Esophagus mucosa (tissue), 1 donor: Measurements from ENCODE around the gene ANAPC5. TPM values are rescaled to one million over a fixed set of nuclear protein-coding genes. Genes with fewer than 3 reads are reported as not detected.
A peak's percentile ranks its signal among the peaks of the same experiment; 100 is the strongest.
"Not testable (repeated sequence)": the region's sequence is repeated elsewhere in the genome, so short reads cannot be mapped to it uniquely, and the experiment has no call there.

Experiments
- ATAC-seq: fragments of 200-7000 bp; cut with Tn5 transposase; one replicate; pipeline ENCODE4 v1.9.1; 2020
- total RNA-seq: library from RNA; stranded (reverse); gene quantifications from one replicate; pipeline ENCODE4 v1.2.4, GENCODE V29; 2023
- donor health status: DM: yes; HTN: yes; CAD: no.

The ANAPC5 gene
- total RNA-seq, 1 donor from 2014 or later = 68.2 TPM

GRCh38 chr12:121310231-121310630 is 42.0 kb downstream of the ANAPC5 start:
- not testable (repeated sequence) for ATAC-seq

GRCh38 chr12:121307397-121307796 is 44.8 kb downstream of the ANAPC5 start:
- ATAC-seq = not testable (repeated sequence)

GRCh38 chr12:121304306-121304705 is 47.9 kb downstream of the ANAPC5 start:
- ATAC-seq = no peak

GRCh38 chr12:121301876-121302275 is 50.3 kb downstream of the ANAPC5 start:
- ATAC-seq = no peak

GRCh38 chr12:121300083-121300819 is 52.0 kb downstream of the ANAPC5 start:
- no peak for ATAC-seq

- ATAC-seq = no peak
Measured at GRCh38 chr12:121299662-121300061, 52.5 kb downstream of the ANAPC5 start.

GRCh38 chr12:121298411-121298810 is 53.8 kb downstream of the ANAPC5 start:
- not testable (repeated sequence) for ATAC-seq

- ATAC-seq = peak; percentile 10
Measured at GRCh38 chr12:121297435-121297991, 54.7 kb downstream of the ANAPC5 start.

GRCh38 chr12:121296618-121297434 is 55.4 kb downstream of the ANAPC5 start, which contains the start of gene CAMKK2:
Gene CAMKK2 (minus strand): TSS chr12:121296709. CDS start chr12:121274526, 22,183 bp downstream.
- peak; percentile 91 for ATAC-seq

- ATAC-seq = peak; percentile 47
Measured at GRCh38 chr12:121295746-121296617, 56.2 kb downstream of the ANAPC5 start.

GRCh38 chr12:121295116-121295745 is 57.0 kb downstream of the ANAPC5 start:
- no peak for ATAC-seq

- no peak for ATAC-seq
Measured at GRCh38 chr12:121294151-121294889, 57.9 kb downstream of the ANAPC5 start.

GRCh38 chr12:121293603-121294002 is 58.6 kb downstream of the ANAPC5 start:
- ATAC-seq = no peak

GRCh38 chr12:121290410-121290809 is 61.8 kb downstream of the ANAPC5 start:
- no peak for ATAC-seq

- ATAC-seq = no peak
Measured at GRCh38 chr12:121289962-121290361, 62.2 kb downstream of the ANAPC5 start.

GRCh38 chr12:121288986-121289385 is 63.2 kb downstream of the ANAPC5 start:
- ATAC-seq = no peak

GRCh38 chr12:121288158-121288845 is 63.9 kb downstream of the ANAPC5 start:
- ATAC-seq = no peak

- ATAC-seq = no peak
Measured at GRCh38 chr12:121287267-121287954, 64.8 kb downstream of the ANAPC5 start.

- ATAC-seq = no peak
Measured at GRCh38 chr12:121285856-121286255, 66.4 kb downstream of the ANAPC5 start.
